B cell (primary cell): Measurements from ENCODE around the gene NIPAL3.

Experiments used
- CTCF ChIP-seq: fragments of 200-600 bp; IDR thresholded peaks from one replicate; pipeline ENCODE4 v1.8.0; 2022; ENCODE audit warnings: antibody characterized with exemption, mild to moderate bottlenecking
- EZH2 ChIP-seq: IDR thresholded peaks from 2 replicates; pipeline ENCODE4 v1.6.1; 2012; ENCODE audit warnings: borderline replicate concordance, low read depth, mild to moderate bottlenecking, moderate library complexity, low read length; ENCODE audit not compliant: insufficient read depth, poor library complexity, severe bottlenecking

DNA sequence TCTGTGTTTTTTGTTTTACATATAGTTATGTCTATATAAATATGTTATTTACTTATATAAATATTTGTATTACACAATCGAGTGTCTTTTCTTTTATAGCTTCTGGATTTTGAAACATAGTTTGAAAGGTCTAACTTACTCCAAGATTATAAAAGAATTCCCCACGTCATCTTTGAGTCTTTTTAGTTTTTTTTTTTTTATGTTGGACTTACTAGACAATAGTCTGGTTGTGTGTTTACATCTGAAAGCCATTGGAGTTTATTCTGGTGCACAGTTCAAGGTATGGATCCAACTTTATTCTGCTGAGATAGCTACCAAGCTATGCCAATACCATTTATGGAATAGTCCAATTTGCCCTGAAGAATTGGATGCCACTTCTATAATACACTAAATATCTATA is 61.0 kb downstream of the NIPAL3 start:
- TF ChIP-seq CTCF (no peak), EZH2 (no peak)
